GM12891 (cell line): ENCODE data around the gene DIP2A.
"Not testable (repeated sequence)": the region's sequence is repeated elsewhere in the genome, so short reads cannot be mapped to it uniquely, and the experiment has no call there.

Experiments used
- POLR2A ChIP-seq: IDR thresholded peaks from 2 replicates; pipeline ENCODE4 v1.6.1; 2011; ENCODE audit warnings: low read depth, low read length, control low read depth
- POLR2AphosphoS5 ChIP-seq: IDR thresholded peaks from 2 replicates; pipeline ENCODE4 v1.6.1; 2011; ENCODE audit warnings: low read depth, low read length, control low read depth
- TAF1 ChIP-seq: IDR thresholded peaks from 2 replicates; pipeline ENCODE4 v1.6.1; 2011; ENCODE audit warnings: low read depth, low read length, control low read depth

GRCh38 chr21:46448855-46449254 is 9.8 kb upstream of the DIP2A start:
- TF ChIP-seq POLR2A, TAF1, POLR2AphosphoS5: not testable (repeated sequence)
